WI38 (cell line): Measurements from ENCODE around the gene DPCD.
"Not testable (repeated sequence)": the region's sequence is repeated elsewhere in the genome, so short reads cannot be mapped to it uniquely, and the experiment has no call there.

ENCODE experiments used
- H3K4me3 ChIP-seq: 2 replicates; pipeline ENCODE4 v1.5.1; 2011; ENCODE audit warnings: low read depth, mild to moderate bottlenecking, control low read depth, low read length
- CTCF ChIP-seq: IDR thresholded peaks from 2 replicates; pipeline ENCODE4 v1.5.1; 2012; ENCODE audit warnings: low read depth, mild to moderate bottlenecking, control low read depth, low read length

DPCD gene

GRCh38 chr10:101625821-101626412 is 37.8 kb downstream of the DPCD start:
- no peak for TF ChIP-seq CTCF
- no peak overlapping the region for H3K4me3 ChIP-seq

- no peak overlapping the region for H3K4me3 ChIP-seq
- TF ChIP-seq CTCF, result no peak
Measured at GRCh38 chr10:101629837-101630632, 41.9 kb downstream of the DPCD start.

GRCh38 chr10:101630633-101630920 is 42.5 kb downstream of the DPCD start:
- H3K4me3 ChIP-seq, result no peak overlapping the region
- no peak for TF ChIP-seq CTCF

GRCh38 chr10:101631821-101632475 is 43.8 kb downstream of the DPCD start:
- TF ChIP-seq CTCF, result no peak
- H3K4me3 ChIP-seq, result no peak overlapping the region

GRCh38 chr10:101633510-101633909 is 45.4 kb downstream of the DPCD start:
- not testable (repeated sequence) for H3K4me3 ChIP-seq

- H3K4me3 ChIP-seq, result no peak overlapping the region
- no peak for TF ChIP-seq CTCF
Measured at GRCh38 chr10:101639141-101639900, 51.2 kb downstream of the DPCD start.

- TF ChIP-seq CTCF, result no peak
- no peak overlapping the region for H3K4me3 ChIP-seq
Measured at GRCh38 chr10:101643546-101643945, 55.4 kb downstream of the DPCD start.
